Measurements from ENCODE around the gene RNASEH2A. TPM values are rescaled to one million over a fixed set of nuclear protein-coding genes. Genes with fewer than 3 reads are reported as not detected.

Gene RNASEH2A
- total and polyA plus RNA-seq, 2 of the 13 experiments (the other 11 are each of a cell fraction or from before 2014, with no cell fraction given), result 25.1 to 35.8 TPM

DNA sequence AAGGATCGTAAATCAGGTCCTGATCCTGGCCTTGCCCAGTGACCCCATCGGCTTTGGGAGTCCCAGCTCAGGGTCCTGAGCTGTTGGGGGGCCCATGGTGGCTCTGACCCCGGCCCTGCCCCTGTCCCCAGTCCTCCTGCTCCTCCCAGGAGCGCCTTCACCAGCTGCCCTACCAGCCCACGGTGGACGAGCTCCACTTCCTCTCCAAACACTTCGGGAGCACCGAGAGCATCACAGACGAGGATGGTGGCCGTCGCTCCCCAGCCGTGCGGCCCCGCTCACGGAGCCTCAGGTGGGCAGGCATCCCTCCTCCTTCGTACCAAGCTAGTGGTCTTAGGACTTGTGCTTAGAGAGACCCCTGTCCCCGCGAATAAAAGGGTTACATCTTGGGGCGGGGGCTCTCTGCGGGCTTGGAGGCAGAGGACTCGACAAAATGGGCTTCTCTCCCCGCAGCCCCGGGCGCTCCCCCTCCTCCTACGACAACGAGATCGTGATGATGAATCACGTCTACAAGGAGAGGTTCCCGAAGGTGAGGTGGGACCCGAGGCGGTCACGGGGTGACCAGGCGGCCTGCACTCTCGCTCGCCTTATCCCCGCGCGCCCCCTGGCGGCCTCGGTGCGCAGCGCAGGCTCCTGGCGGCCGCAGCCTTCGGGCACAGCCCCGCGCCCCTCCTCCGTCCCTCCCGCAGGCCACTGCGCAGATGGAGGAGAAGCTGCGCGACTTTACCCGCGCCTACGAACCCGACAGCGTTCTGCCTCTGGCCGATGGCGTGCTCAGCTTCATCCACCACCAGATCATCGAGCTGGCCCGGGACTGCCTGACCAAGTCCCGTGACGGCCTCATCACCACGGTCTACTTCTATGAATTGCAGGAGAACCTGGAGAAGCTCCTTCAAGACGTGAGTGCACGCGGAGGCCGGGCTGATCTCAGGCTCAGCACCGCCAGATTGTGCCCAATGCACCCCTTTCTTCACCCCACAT lies 41.1 kb downstream of the RNASEH2A start (continued):
- TF ChIP-seq, protein P1, sequence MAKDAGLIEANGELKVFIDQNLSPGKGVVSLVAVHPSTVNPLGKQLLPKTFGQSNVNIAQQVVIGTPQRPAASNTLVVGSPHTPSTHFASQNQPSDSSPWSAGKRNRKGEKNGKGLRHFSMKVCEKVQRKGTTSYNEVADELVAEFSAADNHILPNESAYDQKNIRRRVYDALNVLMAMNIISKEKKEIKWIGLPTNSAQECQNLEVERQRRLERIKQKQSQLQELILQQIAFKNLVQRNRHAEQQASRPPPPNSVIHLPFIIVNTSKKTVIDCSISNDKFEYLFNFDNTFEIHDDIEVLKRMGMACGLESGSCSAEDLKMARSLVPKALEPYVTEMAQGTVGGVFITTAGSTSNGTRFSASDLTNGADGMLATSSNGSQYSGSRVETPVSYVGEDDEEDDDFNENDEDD (CRISPR knock-in tag; IDR thresholded peaks at IDR 0.05; ENCODE audit: borderline replicate concordance), result 0 out of 2 replicates have a peak, but pooled peaks have one; percentile 34
- no peak for TF ChIP-seq SP5 (CRISPR knock-in tag; IDR thresholded peaks at IDR 0.05; ENCODE audit: borderline replicate concordance, low read depth)
- TF ChIP-seq ZNF816 (CRISPR knock-in tag; IDR thresholded peaks at IDR 0.05; ENCODE audit: borderline replicate concordance), result no peak
- TF ChIP-seq ELF4 (CRISPR knock-in tag; IDR thresholded peaks at IDR 0.05; ENCODE audit: borderline replicate concordance), result no peak
- no peak for TF ChIP-seq ZNF746 (CRISPR knock-in tag; IDR thresholded peaks at IDR 0.05)
- 0 out of 2 replicates have a peak, but pooled peaks have one; percentile 34 for TF ChIP-seq TSC22D2 (CRISPR knock-in tag; IDR thresholded peaks at IDR 0.05; ENCODE audit: borderline replicate concordance)
- peak; percentile 57 for TF ChIP-seq ZFX (CRISPR knock-in tag; IDR thresholded peaks at IDR 0.05; ENCODE audit: low read depth)
- no peak for TF ChIP-seq MAF1 (CRISPR knock-in tag; IDR thresholded peaks at IDR 0.05; ENCODE audit: borderline replicate concordance)
- no peak for TF ChIP-seq SNAPC2 (CRISPR knock-in tag; IDR thresholded peaks at IDR 0.05)
- TF ChIP-seq ZFP36L1 (CRISPR knock-in tag; IDR thresholded peaks at IDR 0.05), result no peak
- TF ChIP-seq SYNCRIP (IDR thresholded peaks at IDR 0.05; ENCODE audit: insufficient read depth, low read depth, low read length), result no peak
- TF ChIP-seq, protein P2, sequence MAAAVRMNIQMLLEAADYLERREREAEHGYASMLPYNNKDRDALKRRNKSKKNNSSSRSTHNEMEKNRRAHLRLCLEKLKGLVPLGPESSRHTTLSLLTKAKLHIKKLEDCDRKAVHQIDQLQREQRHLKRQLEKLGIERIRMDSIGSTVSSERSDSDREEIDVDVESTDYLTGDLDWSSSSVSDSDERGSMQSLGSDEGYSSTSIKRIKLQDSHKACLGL (CRISPR knock-in tag; IDR thresholded peaks at IDR 0.05), result no peak
- TF ChIP-seq, protein P3, sequence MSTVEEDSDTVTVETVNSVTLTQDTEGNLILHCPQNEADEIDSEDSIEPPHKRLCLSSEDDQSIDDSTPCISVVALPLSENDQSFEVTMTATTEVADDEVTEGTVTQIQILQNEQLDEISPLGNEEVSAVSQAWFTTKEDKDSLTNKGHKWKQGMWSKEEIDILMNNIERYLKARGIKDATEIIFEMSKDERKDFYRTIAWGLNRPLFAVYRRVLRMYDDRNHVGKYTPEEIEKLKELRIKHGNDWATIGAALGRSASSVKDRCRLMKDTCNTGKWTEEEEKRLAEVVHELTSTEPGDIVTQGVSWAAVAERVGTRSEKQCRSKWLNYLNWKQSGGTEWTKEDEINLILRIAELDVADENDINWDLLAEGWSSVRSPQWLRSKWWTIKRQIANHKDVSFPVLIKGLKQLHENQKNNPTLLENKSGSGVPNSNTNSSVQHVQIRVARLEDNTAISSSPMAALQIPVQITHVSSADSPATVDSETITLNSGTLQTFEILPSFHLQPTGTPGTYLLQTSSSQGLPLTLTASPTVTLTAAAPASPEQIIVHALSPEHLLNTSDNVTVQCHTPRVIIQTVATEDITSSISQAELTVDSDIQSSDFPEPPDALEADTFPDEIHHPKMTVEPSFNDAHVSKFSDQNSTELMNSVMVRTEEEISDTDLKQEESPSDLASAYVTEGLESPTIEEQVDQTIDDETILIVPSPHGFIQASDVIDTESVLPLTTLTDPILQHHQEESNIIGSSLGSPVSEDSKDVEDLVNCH (CRISPR knock-in tag; IDR thresholded peaks at IDR 0.05), result no peak
- 0 out of 2 replicates have a peak, but pooled peaks have one; percentile 22 for TF ChIP-seq ZNF468 (CRISPR knock-in tag; IDR thresholded peaks at IDR 0.05)
- no peak for TF ChIP-seq FOXJ3 (CRISPR knock-in tag; IDR thresholded peaks at IDR 0.05; ENCODE audit: borderline replicate concordance)
- TF ChIP-seq ZNF614 (CRISPR knock-in tag; IDR thresholded peaks at IDR 0.05; ENCODE audit: borderline replicate concordance), result no peak
- no peak for TF ChIP-seq GABPA (IDR thresholded peaks at IDR 0.05; ENCODE audit: low read depth, low read length)
- no peak for TF ChIP-seq GABPA (CRISPR knock-in tag; IDR thresholded peaks at IDR 0.05; ENCODE audit: low read depth)
- TF ChIP-seq ZNF30 (CRISPR knock-in tag; IDR thresholded peaks at IDR 0.05), result no peak
- 0 out of 2 replicates have a peak, but pooled peaks have one; percentile 33 for TF ChIP-seq ZNF253 (CRISPR knock-in tag; IDR thresholded peaks at IDR 0.05; ENCODE audit: borderline replicate concordance)
- TF ChIP-seq ZNF781 (CRISPR knock-in tag; IDR thresholded peaks at IDR 0.05; ENCODE audit: borderline replicate concordance, not compliant biosample characterization), result no peak
- TF ChIP-seq, protein P4, sequence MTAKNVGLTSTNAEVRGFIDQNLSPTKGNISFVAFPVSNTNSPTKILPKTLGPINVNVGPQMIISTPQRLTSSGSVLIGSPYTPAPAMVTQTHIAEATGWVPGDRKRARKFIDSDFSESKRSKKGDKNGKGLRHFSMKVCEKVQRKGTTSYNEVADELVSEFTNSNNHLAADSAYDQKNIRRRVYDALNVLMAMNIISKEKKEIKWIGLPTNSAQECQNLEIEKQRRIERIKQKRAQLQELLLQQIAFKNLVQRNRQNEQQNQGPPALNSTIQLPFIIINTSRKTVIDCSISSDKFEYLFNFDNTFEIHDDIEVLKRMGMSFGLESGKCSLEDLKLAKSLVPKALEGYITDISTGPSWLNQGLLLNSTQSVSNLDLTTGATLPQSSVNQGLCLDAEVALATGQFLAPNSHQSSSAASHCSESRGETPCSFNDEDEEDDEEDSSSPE (CRISPR knock-in tag; IDR thresholded peaks at IDR 0.05), result no peak
- no peak for TF ChIP-seq SP1 (IDR thresholded peaks at IDR 0.05)
- 0 out of 2 replicates have a peak, but pooled peaks have one; percentile 24 for TF ChIP-seq SP1 (CRISPR knock-in tag; IDR thresholded peaks at IDR 0.05)
- TF ChIP-seq NR2C2 (CRISPR knock-in tag; IDR thresholded peaks at IDR 0.05; ENCODE audit: borderline replicate concordance), result no peak
